Mammary epithelial cell (primary cell): ENCODE measurements around the gene SORCS2.

Experiments used
- CTCF ChIP-seq, 2 donors: IDR thresholded peaks in 1 of 2; conservative IDR thresholded peaks in 1 of 2; 2 replicates each; pipeline ENCODE4 v1.5.1; 2011 to 2012; ENCODE audit warnings: inconsistent platforms in 2 of 2, low read length in 2 of 2, mild to moderate bottlenecking in 2 of 2, control low read depth in 1 of 2, low read depth in 1 of 2; ENCODE audit not compliant: insufficient read depth in 1 of 2; ENCODE audit errors: extremely low read depth in 1 of 2
- EZH2 ChIP-seq: IDR thresholded peaks from 2 replicates; pipeline ENCODE4 v1.6.1; 2012; ENCODE audit warnings: low read length, inconsistent platforms, borderline replicate concordance

GRCh38 chr4:7746351-7747061 is 554.2 kb downstream of the SORCS2 start:
- TF ChIP-seq CTCF (conservative IDR thresholded peaks at IDR 0.05 in 1 of 2, IDR thresholded peaks at IDR 0.05 in 1 of 2; ENCODE audit: extremely low read depth in 1 of 2, insufficient read depth in 1 of 2, low read depth in 1 of 2, low read length in 2 of 2) (no peak), EZH2 (no peak)
